Fibroblast of lung (primary cell): ENCODE results near the gene FBXO31. TPM values are rescaled to one million over a fixed set of nuclear protein-coding genes. Genes with fewer than 3 reads are reported as not detected.

Source experiments
- DNase-seq, 2 donors: peaks; one replicate each; pipeline versions ENCODE4 v3.0.0 to v3.0.0-alpha.2; 2010; ENCODE audit warnings: low read depth in 2 of 2
- H2AFZ ChIP-seq: 2 replicates; pipeline ENCODE4 v1.5.1; 2012; ENCODE audit warnings: low read length, control low read depth, inconsistent platforms
- H3K27ac ChIP-seq: 2 replicates; pipeline ENCODE4 v1.5.1; 2011; ENCODE audit warnings: low read length, control low read depth; ENCODE audit not compliant: insufficient read depth
- H3K27me3 ChIP-seq: 2 replicates; pipeline ENCODE4 v1.5.1; 2011; ENCODE audit warnings: mild to moderate bottlenecking, low read length; ENCODE audit not compliant: control insufficient read depth, insufficient read depth
- H3K36me3 ChIP-seq: 2 replicates; pipeline ENCODE4 v1.5.1; 2011; ENCODE audit warnings: low read length; ENCODE audit not compliant: control insufficient read depth, insufficient read depth
- H3K4me1 ChIP-seq: 2 replicates; pipeline ENCODE4 v1.5.1; 2011; ENCODE audit warnings: low read length; ENCODE audit not compliant: control insufficient read depth, insufficient read depth; ENCODE audit errors: extremely low read depth
- H3K4me2 ChIP-seq: 2 replicates; pipeline ENCODE4 v1.5.1; 2011; ENCODE audit warnings: low read length, control low read depth; ENCODE audit not compliant: insufficient read depth; ENCODE audit errors: extremely low read depth
- H3K4me3 ChIP-seq, 4 experiments: fragments of 200-600 bp in 1 of 4; sonication (generic) in 1 of 4; replicated peaks in 1 of 4; 2 replicates each; pipeline ENCODE4 v1.5.1; 2011 to 2016; ENCODE audit warnings: low read length in 4 of 4, low read depth in 3 of 4, mild to moderate bottlenecking in 3 of 4, control low read depth in 2 of 4, inconsistent platforms in 1 of 4, mixed read lengths in 1 of 4; ENCODE audit not compliant: insufficient read depth in 1 of 4; ENCODE audit errors: control extremely low read depth in 1 of 4
- H3K79me2 ChIP-seq: 2 replicates; pipeline ENCODE4 v1.5.1; 2012; ENCODE audit warnings: mild to moderate bottlenecking, low read length, inconsistent platforms; ENCODE audit not compliant: control insufficient read depth, insufficient read depth
- H3K9ac ChIP-seq: 2 replicates; pipeline ENCODE4 v1.5.1; 2011; ENCODE audit warnings: mild to moderate bottlenecking, low read length, control low read depth; ENCODE audit not compliant: insufficient read depth
- H3K9me3 ChIP-seq: 2 replicates; pipeline ENCODE4 v1.5.1; 2012; ENCODE audit warnings: low read depth, low read length; ENCODE audit not compliant: control insufficient read depth, insufficient read depth
- H4K20me1 ChIP-seq: 2 replicates; pipeline ENCODE4 v1.5.1; 2011; ENCODE audit warnings: low read length; ENCODE audit not compliant: control insufficient read depth, insufficient read depth; ENCODE audit errors: extremely low read depth
- CTCF ChIP-seq, 2 donors: IDR thresholded peaks in 1 of 2; conservative IDR thresholded peaks in 1 of 2; 1 replicate in 1 of 2; 2 replicates in 1 of 2; pipeline ENCODE4 v1.5.1; 2011 to 2012; ENCODE audit warnings: low read length in 2 of 2, control low read depth in 1 of 2, inconsistent platforms in 1 of 2, low read depth in 1 of 2, mild to moderate bottlenecking in 1 of 2
- EZH2 ChIP-seq: IDR thresholded peaks from 2 replicates; pipeline ENCODE4 v1.5.1; 2012; ENCODE audit warnings: low read length, control low read depth, mild to moderate bottlenecking; ENCODE audit errors: missing control alignments
- polyA plus RNA-seq, 2 donors: library from polyadenylated mRNA; depleted of rRNA in 1 of 2; stranded (reverse) in 1 of 2; unstranded in 1 of 2; fragments of >200 nt; gene quantifications; 2 replicates each; pipeline ENCODE4 v1.2.1, GENCODE V29; 2011 to 2012; ENCODE audit warnings: missing spikeins in 1 of 2
- total RNA-seq: library from RNA; depleted of rRNA; stranded (reverse); fragments of >200 nt; gene quantifications from 2 replicates; pipeline ENCODE4 v1.2.1, GENCODE V29; 2014

FBXO31 gene
- total and polyA plus RNA-seq, 2 donors (not counting 1 experiment from before 2014, with no cell fraction given): 17.6 to 40.3 TPM

GRCh38 chr16:87353613-87354012 is 30.0 kb downstream of the FBXO31 start:
- Histone ChIP-seq H3K9ac (no peak overlapping the region), H3K4me1 (peaks cover 3% of the 10 kb centered on the region), H3K4me2 (no peak overlapping the region), H4K20me1 (no peaks in the 10 kb centered on the region), H3K4me3 (no peak overlapping the region), H3K27me3 (no peaks in the 10 kb centered on the region), H3K9me3 (no peaks in the 10 kb centered on the region), H3K27ac (no peak overlapping the region), H2AFZ (no peak overlapping the region), H3K36me3 (peaks cover 10% of the 10 kb centered on the region), H3K79me2 (peaks cover 1% of the 10 kb centered on the region)
- no peak for DNase-seq
- TF ChIP-seq CTCF (conservative IDR thresholded peaks at IDR 0.05 in 1 of 2, IDR thresholded peaks at IDR 0.05 in 1 of 2; ENCODE audit: low read depth in 1 of 2, low read length in 2 of 2) (no peak), EZH2 (no peak)

GRCh38 chr16:87352818-87353217 is 30.8 kb downstream of the FBXO31 start:
- Histone ChIP-seq H3K27ac (no peak overlapping the region), H3K4me3 (no peak overlapping the region), H3K36me3 (peaks cover 5% of the 10 kb centered on the region), H3K4me1 (peaks cover 3% of the 10 kb centered on the region), H3K9ac (no peak overlapping the region), H3K79me2 (peaks cover 1% of the 10 kb centered on the region), H3K27me3 (no peaks in the 10 kb centered on the region), H3K4me2 (no peak overlapping the region), H3K9me3 (no peaks in the 10 kb centered on the region), H4K20me1 (peaks cover under 1% of the 10 kb centered on the region), H2AFZ (no peak overlapping the region)
- DNase-seq: no peak
- TF ChIP-seq CTCF (conservative IDR thresholded peaks at IDR 0.05 in 1 of 2, IDR thresholded peaks at IDR 0.05 in 1 of 2; ENCODE audit: low read depth in 1 of 2, low read length in 2 of 2): no peak
- TF ChIP-seq EZH2: no peak

- no peak overlapping the region for H2AFZ ChIP-seq
- peaks cover 3% of the 10 kb centered on the region for H3K4me1 ChIP-seq
- peak overlapping the region in 2 of 4 experiments; percentile 26 to 31 for H3K4me3 ChIP-seq
- no peak overlapping the region for H3K9ac ChIP-seq
- peak overlapping the region; percentile 56 for H3K27ac ChIP-seq
- peaks cover 1% of the 10 kb centered on the region for H4K20me1 ChIP-seq
- peaks cover 10% of the 10 kb centered on the region for H3K36me3 ChIP-seq
- peaks cover 1% of the 10 kb centered on the region for H3K79me2 ChIP-seq
- no peaks in the 10 kb centered on the region for H3K9me3 ChIP-seq
- DNase-seq: no peak
- TF ChIP-seq EZH2: no peak
- TF ChIP-seq CTCF (conservative IDR thresholded peaks at IDR 0.05 in 1 of 2, IDR thresholded peaks at IDR 0.05 in 1 of 2; ENCODE audit: low read depth in 1 of 2, low read length in 2 of 2): no peak
- no peaks in the 10 kb centered on the region for H3K27me3 ChIP-seq
- H3K4me2 ChIP-seq: peak overlapping the region; percentile 88
These were observed 32.3 kb downstream of the FBXO31 start for GRCh38 chr16:87351320-87351698.
